H9 (cell line): ENCODE data around the gene WDR44. TPM values are rescaled to one million over a fixed set of nuclear protein-coding genes. Genes with fewer than 3 reads are reported as not detected.

Source experiments
- DNase-seq: peaks from one replicate; pipeline ENCODE4 v3.0.0-alpha.2; 2017
- H2AFZ ChIP-seq: one replicate; pipeline ENCODE4 v1.6.1; 2013; ENCODE audit warnings: mild to moderate bottlenecking, low read length, control low read depth, moderate library complexity
- H2AK5ac ChIP-seq: 2 replicates; pipeline ENCODE4 v1.6.1; 2013; ENCODE audit warnings: low read length, control low read depth, mixed read lengths; ENCODE audit not compliant: insufficient read length
- H2BK120ac ChIP-seq: one replicate; pipeline ENCODE4 v1.6.1; 2013; ENCODE audit warnings: low read depth, mild to moderate bottlenecking, low read length, control low read depth, inconsistent platforms; ENCODE audit not compliant: poor library complexity, severe bottlenecking
- H2BK12ac ChIP-seq: 2 replicates; pipeline ENCODE4 v1.6.1; 2013; ENCODE audit warnings: low read length, control low read depth, mixed read lengths, low read depth; ENCODE audit not compliant: insufficient read length
- H2BK15ac ChIP-seq: 2 replicates; pipeline ENCODE4 v1.6.1; 2013; ENCODE audit warnings: low read depth, low read length, control low read depth
- H2BK20ac ChIP-seq: one replicate; pipeline ENCODE4 v1.6.1; 2013; ENCODE audit warnings: low read depth, mild to moderate bottlenecking, low read length, control low read depth, inconsistent platforms; ENCODE audit not compliant: poor library complexity, severe bottlenecking
- H2BK5ac ChIP-seq: 2 replicates; pipeline ENCODE4 v1.6.1; 2013; ENCODE audit warnings: low read length, control low read depth, mixed read lengths; ENCODE audit not compliant: insufficient read length
- H3K14ac ChIP-seq: 2 replicates; pipeline ENCODE4 v1.6.1; 2013; ENCODE audit warnings: low read length, control low read depth; ENCODE audit not compliant: insufficient read depth
- H3K18ac ChIP-seq: 2 replicates; pipeline ENCODE4 v1.6.1; 2013; ENCODE audit warnings: low read depth, mild to moderate bottlenecking, mixed read lengths, low read length, control low read depth; ENCODE audit not compliant: insufficient read length
- H3K23ac ChIP-seq: 2 replicates; pipeline ENCODE4 v1.6.1; 2013; ENCODE audit warnings: low read length, control low read depth, mixed read lengths, low read depth; ENCODE audit not compliant: insufficient read length
- H3K23me2 ChIP-seq: 2 replicates; pipeline ENCODE4 v1.6.1; 2013; ENCODE audit warnings: low read depth, mild to moderate bottlenecking, mixed read lengths, low read length, control low read depth; ENCODE audit not compliant: insufficient read length, poor library complexity, severe bottlenecking
- H3K27ac ChIP-seq: 2 replicates; pipeline ENCODE4 v1.5.1; 2013; ENCODE audit warnings: low read length, control low read depth, mixed read lengths, low read depth; ENCODE audit not compliant: insufficient read length
- H3K27me3 ChIP-seq: 2 replicates; pipeline ENCODE4 v1.6.1; 2013; ENCODE audit warnings: low read length, control low read depth, inconsistent platforms; ENCODE audit not compliant: insufficient read depth
- H3K4ac ChIP-seq: 2 replicates; pipeline ENCODE4 v1.6.1; 2013; ENCODE audit warnings: low read depth, mild to moderate bottlenecking, control low read depth, inconsistent platforms, low read length, moderate library complexity
- H3K4me1 ChIP-seq: 2 replicates; pipeline ENCODE4 v1.6.1; 2013; ENCODE audit warnings: low read length, control low read depth, inconsistent platforms; ENCODE audit not compliant: insufficient read depth
- H3K4me2 ChIP-seq: 2 replicates; pipeline ENCODE4 v1.6.1; 2013; ENCODE audit warnings: low read length, control low read depth, mixed read lengths; ENCODE audit not compliant: insufficient read length, insufficient read depth
- H3K56ac ChIP-seq: 2 replicates; pipeline ENCODE4 v1.6.1; 2013; ENCODE audit warnings: low read depth, mild to moderate bottlenecking, mixed read lengths, low read length, control low read depth; ENCODE audit not compliant: insufficient read length
- H3K79me1 ChIP-seq: 2 replicates; pipeline ENCODE4 v1.6.1; 2013; ENCODE audit warnings: low read depth, mild to moderate bottlenecking, moderate library complexity, low read length, control low read depth, inconsistent platforms; ENCODE audit not compliant: insufficient read depth, poor library complexity, severe bottlenecking
- H3K79me2 ChIP-seq: 2 replicates; pipeline ENCODE4 v1.6.1; 2013; ENCODE audit warnings: low read length, control low read depth, inconsistent platforms; ENCODE audit not compliant: insufficient read depth
- H3K9ac ChIP-seq: 2 replicates; pipeline ENCODE4 v1.6.1; 2013; ENCODE audit warnings: low read length, control low read depth, mixed read lengths; ENCODE audit not compliant: insufficient read length; ENCODE audit errors: extremely low read depth
- H3K9me3 ChIP-seq: one replicate; pipeline ENCODE4 v1.6.1; 2013; ENCODE audit warnings: low read depth, low read length, inconsistent platforms; ENCODE audit not compliant: control insufficient read depth
- H3T11ph ChIP-seq: one replicate; pipeline ENCODE4 v1.6.1; 2013; ENCODE audit warnings: mild to moderate bottlenecking, low read length, control low read depth, inconsistent platforms
- H4K20me1 ChIP-seq: one replicate; pipeline ENCODE4 v1.6.1; 2013; ENCODE audit not compliant: control insufficient read depth, insufficient read length, insufficient read depth
- H4K5ac ChIP-seq: 2 replicates; pipeline ENCODE4 v1.6.1; 2013; ENCODE audit warnings: low read depth, mild to moderate bottlenecking, mixed read lengths, low read length, control low read depth; ENCODE audit not compliant: insufficient read length
- H4K8ac ChIP-seq: replicated peaks from 2 replicates; pipeline ENCODE4 v1.6.1; 2013; ENCODE audit warnings: low read length, control low read depth, mixed read lengths, low read depth; ENCODE audit not compliant: insufficient read length
- H4K91ac ChIP-seq: 2 replicates; pipeline ENCODE4 v1.6.1; 2013; ENCODE audit warnings: low read depth, mild to moderate bottlenecking, moderate library complexity, mixed read lengths, low read length, control low read depth; ENCODE audit not compliant: insufficient read length
- H3K27ac Mint-ChIP-seq, 3 experiments: 2 replicates in 2 of 3; 3 replicates in 1 of 3; pipeline ENCODE4 v1.8.0; 2020 to 2021; ENCODE audit warnings: mixed read lengths in 3 of 3, mild to moderate bottlenecking in 1 of 3, moderate library complexity in 1 of 3
- H3K27me3 Mint-ChIP-seq: 2 replicates; pipeline ENCODE4 v1.8.0; 2021; ENCODE audit warnings: low read depth, mild to moderate bottlenecking, moderate library complexity, mixed read lengths
- H3K36me3 Mint-ChIP-seq, 3 experiments: 2 replicates in 2 of 3; 3 replicates in 1 of 3; pipeline ENCODE4 v1.8.0; 2020 to 2021; ENCODE audit warnings: low read depth in 3 of 3, mixed read lengths in 3 of 3; ENCODE audit not compliant: insufficient read depth in 1 of 3
- H3K4me1 Mint-ChIP-seq, 2 experiments: 2 replicates each; pipeline ENCODE4 v1.8.0; 2020; ENCODE audit warnings: mixed read lengths in 2 of 2
- H3K4me3 Mint-ChIP-seq, 2 experiments: 2 replicates in 1 of 2; 3 replicates in 1 of 2; pipeline ENCODE4 v1.8.0; 2020 to 2021; ENCODE audit warnings: mild to moderate bottlenecking in 2 of 2, mixed read lengths in 2 of 2, moderate library complexity in 1 of 2
- H3K9me3 Mint-ChIP-seq, 2 experiments: 2 replicates in 1 of 2; 3 replicates in 1 of 2; pipeline ENCODE4 v1.8.0; 2020; ENCODE audit warnings: mild to moderate bottlenecking in 2 of 2, mixed read lengths in 2 of 2, moderate library complexity in 1 of 2
- WGBS: extraction: QIAGEN DNeasy Blood & Tissue Kit; methylation state at CpG from one replicate; pipeline ENCODE4 v1.1.7; 2013; ENCODE audit warnings: missing lambda C conversion rate, low lambda C conversion rate, mixed read lengths; ENCODE audit not compliant: insufficient read length; ENCODE audit errors: extremely low coverage; 5-methylcytosine and 5-hydroxymethylcytosine counted together
- total RNA-seq: library from RNA; stranded (reverse); gene quantifications from 2 replicates; pipeline ENCODE4 v1.2.1, GENCODE V29; 2021
- TF ChIP-seq, protein P1 (sequence below): fragments of 200-600 bp; sonication (generic); conservative IDR thresholded peaks from 3 replicates; pipeline ENCODE4 v1.8.0; 2021; ENCODE audit warnings: antibody characterized with exemption, mild to moderate bottlenecking

Gene WDR44
- total RNA-seq, 1 experiment from 2014 or later, result 29.6 TPM

DNA sequence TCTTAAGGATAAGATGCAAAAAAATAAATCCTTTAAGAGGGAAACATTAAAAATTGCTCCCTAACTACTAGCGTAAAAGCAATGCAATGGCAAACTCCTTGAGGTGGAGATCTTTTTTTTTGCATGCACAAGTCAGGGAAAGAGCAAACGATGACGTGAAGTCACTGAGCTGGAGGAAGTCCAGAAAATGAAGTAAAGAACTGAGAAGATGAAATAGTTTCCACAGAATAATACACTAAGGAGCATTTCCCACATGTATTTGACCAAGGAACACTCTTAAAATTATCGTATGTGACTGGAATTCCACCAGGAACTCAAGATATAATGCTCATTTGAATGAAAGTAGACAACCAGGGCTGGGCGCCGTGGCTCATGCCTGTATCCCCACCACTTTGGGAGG, 128.7 kb downstream of the WDR44 start:
- Histone ChIP-seq H3K4me1 (no peaks in the 10 kb centered on the region), H2AFZ (no peak overlapping the region), H2AK5ac (no peak overlapping the region), H2BK5ac (no peak overlapping the region), H4K20me1 (no peaks in the 10 kb centered on the region), H3K14ac (no peak overlapping the region), H3K27ac (no peak overlapping the region), H2BK15ac (no peak overlapping the region), H2BK120ac (no peak overlapping the region), H3K4me2 (no peak overlapping the region), H4K5ac (no peak overlapping the region), H3K9me3 (peaks cover 48% of the 10 kb centered on the region), H3K23me2 (no peaks in the 10 kb centered on the region), H3K27me3 (no peaks in the 10 kb centered on the region), H3K79me1 (no peaks in the 10 kb centered on the region), H3K56ac (no peak overlapping the region), H3K4ac (no peak overlapping the region), H2BK12ac (no peak overlapping the region), H3K23ac (no peak overlapping the region), H4K91ac (no peak overlapping the region), H3T11ph (no peak overlapping the region), H2BK20ac (no peak overlapping the region), H4K8ac (no peak overlapping the region), H3K79me2 (no peaks in the 10 kb centered on the region), H3K9ac (no peak overlapping the region), H3K18ac (no peak overlapping the region)
- Mint-ChIP-seq H3K27me3 (no peaks in the 10 kb centered on the region), H3K4me3 (no peak overlapping the region), H3K27ac (no peak overlapping the region), H3K9me3 (peaks cover 18 to 48% of the 10 kb centered on the region in 2 experiments), H3K4me1 (no peaks in the 10 kb centered on the region), H3K36me3 (peaks cover 0 to 6% (median 3%) of the 10 kb centered on the region in 3 experiments; a peak in 3 of 7 replicates)
- no peak for DNase-seq
- no CpG with 5 or more reads among the region's 6 CpGs for WGBS
- TF ChIP-seq, protein P1, sequence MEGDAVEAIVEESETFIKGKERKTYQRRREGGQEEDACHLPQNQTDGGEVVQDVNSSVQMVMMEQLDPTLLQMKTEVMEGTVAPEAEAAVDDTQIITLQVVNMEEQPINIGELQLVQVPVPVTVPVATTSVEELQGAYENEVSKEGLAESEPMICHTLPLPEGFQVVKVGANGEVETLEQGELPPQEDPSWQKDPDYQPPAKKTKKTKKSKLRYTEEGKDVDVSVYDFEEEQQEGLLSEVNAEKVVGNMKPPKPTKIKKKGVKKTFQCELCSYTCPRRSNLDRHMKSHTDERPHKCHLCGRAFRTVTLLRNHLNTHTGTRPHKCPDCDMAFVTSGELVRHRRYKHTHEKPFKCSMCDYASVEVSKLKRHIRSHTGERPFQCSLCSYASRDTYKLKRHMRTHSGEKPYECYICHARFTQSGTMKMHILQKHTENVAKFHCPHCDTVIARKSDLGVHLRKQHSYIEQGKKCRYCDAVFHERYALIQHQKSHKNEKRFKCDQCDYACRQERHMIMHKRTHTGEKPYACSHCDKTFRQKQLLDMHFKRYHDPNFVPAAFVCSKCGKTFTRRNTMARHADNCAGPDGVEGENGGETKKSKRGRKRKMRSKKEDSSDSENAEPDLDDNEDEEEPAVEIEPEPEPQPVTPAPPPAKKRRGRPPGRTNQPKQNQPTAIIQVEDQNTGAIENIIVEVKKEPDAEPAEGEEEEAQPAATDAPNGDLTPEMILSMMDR, result no peak
